Psoas muscle (tissue), 8 donors: Measurements from ENCODE around the gene SYNM. TPM values are rescaled to one million over a fixed set of nuclear protein-coding genes. Genes with fewer than 3 reads are reported as not detected.

Experiments used
- ATAC-seq, 4 donors: fragments of 200-7000 bp; cut with Tn5 transposase; one replicate each; pipeline ENCODE4 v1.9.1; 2020; ENCODE audit warnings: moderate library complexity in 3 of 4, mild to moderate bottlenecking in 2 of 4
- DNase-seq, 2 donors: peaks; one replicate each; pipeline ENCODE4 v3.0.0-alpha.2; 2020
- H3K27ac ChIP-seq: fragments of 200-600 bp; one replicate; pipeline ENCODE4 v1.8.0; 2022
- H3K27me3 ChIP-seq, 3 donors: fragments of 200-600 bp in 1 of 3; one replicate each; pipeline versions ENCODE4 v1.6.1 to v1.8.0; 2013 to 2022; ENCODE audit warnings: low read length in 2 of 3, mild to moderate bottlenecking in 2 of 3, moderate library complexity in 1 of 3; ENCODE audit not compliant: insufficient read depth in 3 of 3
- H3K36me3 ChIP-seq, 2 donors: fragments of 200-600 bp in 1 of 2; one replicate each; pipeline versions ENCODE4 v1.6.1 to v1.8.0; 2013 to 2022; ENCODE audit warnings: low read depth in 1 of 2, mild to moderate bottlenecking in 1 of 2, moderate library complexity in 1 of 2; ENCODE audit not compliant: insufficient read depth in 1 of 2
- H3K4me1 ChIP-seq: fragments of 200-600 bp; one replicate; pipeline ENCODE4 v1.8.0; 2022
- H3K4me3 ChIP-seq: fragments of 200-600 bp; one replicate; pipeline ENCODE4 v1.8.0; 2022; ENCODE audit warnings: mild to moderate bottlenecking
- H3K9me3 ChIP-seq: fragments of 200-600 bp; one replicate; pipeline ENCODE4 v1.8.0; 2022
- WGBS, 3 donors: extraction: QIAGEN DNeasy Blood & Tissue Kit; methylation state at CpG; one replicate each; pipeline versions ENCODE4 v1.1.6 to v1.1.7; 2013; 5-methylcytosine and 5-hydroxymethylcytosine counted together
- intact Hi-C, 2 donors: fragments of 100-400 bp; cut with DNase I; formaldehyde crosslinking; loops; one replicate each; pipeline versions ENCODE4 v1.11.0 to v1.14.2; 2022
- polyA plus RNA-seq, 3 donors: library from polyadenylated mRNA; stranded (reverse); fragments of 200-250 nt; gene quantifications; one replicate each; pipeline ENCODE4 v1.2.3, GENCODE V29; 2013
- total RNA-seq, 4 donors: library from RNA; stranded (reverse); fragmentation: NEBNext Ultra II Directional in 2 of 4; extraction: Animal tissue kit (Norgen Biotek cat#: 25700) in 2 of 4; gene quantifications; one replicate each; pipeline versions ENCODE4 v1.2.1 to v1.2.4, GENCODE V29; 2021 to 2023
- TF ChIP-seq, protein P1 (sequence below): fragments of 200-600 bp; IDR thresholded peaks from one replicate; pipeline ENCODE4 v1.8.0; 2022; ENCODE audit warnings: antibody characterized with exemption
- donor health status: healthy with polysubstance abuse.
- donor health status: DM: no; HTN: no; CAD: no; lungs with moderate emphysema.
- donor health status: Bipolar disorder and iron deficiency.
- donor health status: healthy.
- donor health status: DM: yes; HTN: yes; CAD: no.
- donor health status: DM: no; HTN: no; CAD: no.
- donor health status: DM: no; HTN: no; CAD: no.
- donor health status: DM: yes; HTN: yes; CAD: no.

Gene SYNM
- total and polyA plus RNA-seq, 7 donors = 77.5 to 380 (median 291) TPM

DNA sequence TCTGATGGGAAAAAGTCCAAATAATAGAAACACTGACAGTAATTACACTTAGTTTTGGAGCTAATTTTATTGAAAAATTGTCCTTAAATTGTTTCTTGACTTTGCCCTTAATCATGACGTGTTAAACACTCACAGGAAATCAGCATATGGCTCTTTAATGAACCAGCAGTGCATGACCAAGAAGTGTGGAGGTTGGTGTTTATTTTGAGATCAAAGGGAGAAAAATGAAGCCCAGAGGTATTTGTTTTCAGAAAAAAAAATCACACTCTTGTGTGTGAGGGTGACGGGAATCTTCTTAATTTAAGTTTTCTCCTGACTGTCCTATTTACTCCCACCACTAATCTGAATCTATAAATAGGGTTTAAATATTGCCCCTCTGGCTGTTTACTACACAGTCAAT lies 28.8 kb upstream of the SYNM start:
- Histone ChIP-seq H3K27me3 (no peaks in the 10 kb centered on the region), H3K27ac (no peak overlapping the region), H3K36me3 (no peaks in the 10 kb centered on the region), H3K9me3 (no peaks in the 10 kb centered on the region), H3K4me3 (no peak overlapping the region), H3K4me1 (no peaks in the 10 kb centered on the region)
- 50 to 79% (median 68%) methylated on average over 2 of the region's 2 CpGs for WGBS, 3 donors
- DNase-seq (no peak), ATAC-seq (peak in 2 of 4 donors; percentile 9 to 10)
- TF ChIP-seq, protein P1, sequence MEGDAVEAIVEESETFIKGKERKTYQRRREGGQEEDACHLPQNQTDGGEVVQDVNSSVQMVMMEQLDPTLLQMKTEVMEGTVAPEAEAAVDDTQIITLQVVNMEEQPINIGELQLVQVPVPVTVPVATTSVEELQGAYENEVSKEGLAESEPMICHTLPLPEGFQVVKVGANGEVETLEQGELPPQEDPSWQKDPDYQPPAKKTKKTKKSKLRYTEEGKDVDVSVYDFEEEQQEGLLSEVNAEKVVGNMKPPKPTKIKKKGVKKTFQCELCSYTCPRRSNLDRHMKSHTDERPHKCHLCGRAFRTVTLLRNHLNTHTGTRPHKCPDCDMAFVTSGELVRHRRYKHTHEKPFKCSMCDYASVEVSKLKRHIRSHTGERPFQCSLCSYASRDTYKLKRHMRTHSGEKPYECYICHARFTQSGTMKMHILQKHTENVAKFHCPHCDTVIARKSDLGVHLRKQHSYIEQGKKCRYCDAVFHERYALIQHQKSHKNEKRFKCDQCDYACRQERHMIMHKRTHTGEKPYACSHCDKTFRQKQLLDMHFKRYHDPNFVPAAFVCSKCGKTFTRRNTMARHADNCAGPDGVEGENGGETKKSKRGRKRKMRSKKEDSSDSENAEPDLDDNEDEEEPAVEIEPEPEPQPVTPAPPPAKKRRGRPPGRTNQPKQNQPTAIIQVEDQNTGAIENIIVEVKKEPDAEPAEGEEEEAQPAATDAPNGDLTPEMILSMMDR = no peak
- intact Hi-C loops = loop anchor here (5.0 to 10.0 kb wide), 4 partner anchors 299 to 634 kb away; no protein-coding TSS in a partner anchor

DNA sequence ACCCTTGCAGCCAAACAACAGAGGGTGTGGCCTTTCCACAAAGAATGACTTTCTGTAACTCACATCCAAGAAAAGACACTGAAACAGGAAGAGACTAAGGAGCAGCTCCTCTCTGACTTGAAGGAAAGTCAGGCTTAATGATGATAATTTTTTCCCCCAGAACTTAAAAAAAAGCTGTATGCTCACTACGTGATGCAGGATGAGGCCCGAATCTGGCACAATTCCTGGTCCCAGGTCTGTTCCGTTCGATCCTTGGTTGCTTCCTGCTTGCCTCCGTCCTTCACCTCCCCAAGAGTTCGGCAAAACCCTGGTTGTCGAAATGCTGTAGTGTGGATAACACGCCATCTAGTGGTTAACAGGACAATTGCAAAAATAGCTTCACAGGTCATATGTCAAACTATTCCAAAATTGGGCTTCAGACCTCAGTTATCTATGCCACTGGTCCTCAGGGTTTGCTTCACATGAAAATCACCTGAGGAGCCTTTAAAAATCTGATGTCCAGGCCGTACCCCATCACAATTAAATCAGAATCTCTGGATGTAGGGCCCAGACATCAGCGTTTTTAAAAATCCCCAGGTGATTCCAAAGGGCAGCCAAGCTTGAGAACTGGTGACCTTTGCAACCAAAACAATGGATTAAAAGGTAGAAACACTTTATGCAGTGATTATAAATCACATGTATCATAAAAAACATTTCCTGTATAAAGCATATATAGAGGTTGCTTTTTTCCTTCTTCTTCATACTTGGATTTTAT lies 28.1 kb upstream of the SYNM start:
- Histone ChIP-seq H3K4me1 (no peaks in the 10 kb centered on the region), H3K27me3 (no peaks in the 10 kb centered on the region), H3K4me3 (peak overlapping the region; percentile 45), H3K27ac (no peak overlapping the region), H3K9me3 (no peaks in the 10 kb centered on the region), H3K36me3 (no peaks in the 10 kb centered on the region)
- ATAC-seq (peak; percentile 85 to 95 (median 87)), DNase-seq (peak in 1 of 2 donors; percentile 61)
- TF ChIP-seq, protein P1 = peak; percentile 89
- intact Hi-C loops = loop anchor here (5.0 to 10.0 kb wide), 4 partner anchors 299 to 634 kb away; no protein-coding TSS in a partner anchor
- WGBS, 3 donors = 7 to 10% (median 9%) methylated on average over 10 of the region's 10 CpGs

DNA sequence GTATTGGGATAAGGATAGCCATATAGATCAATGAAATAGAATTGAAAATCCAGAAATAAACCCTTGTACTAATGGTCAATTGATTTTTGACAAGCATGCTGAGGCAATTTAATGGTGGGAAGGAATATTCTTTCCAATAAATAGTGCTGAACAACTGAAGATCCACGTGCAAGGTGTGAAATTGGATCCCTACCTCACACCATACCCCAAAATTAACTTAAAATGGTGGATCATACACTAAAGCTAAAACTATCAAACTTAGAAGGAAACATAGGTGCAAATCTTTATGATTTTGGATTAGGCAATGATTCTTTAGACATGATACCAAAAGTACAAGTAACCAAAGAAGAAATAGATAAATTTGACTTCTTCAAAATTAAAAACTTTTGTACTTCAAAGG lies 22.1 kb upstream of the SYNM start:
- TF ChIP-seq, protein P1 = no peak
- DNase-seq = no peak
- WGBS, 3 donors = 70 to 76% (median 72%) methylated on average over 1 of the region's 1 CpG
- Histone ChIP-seq H3K36me3 (no peaks in the 10 kb centered on the region), H3K4me1 (peaks cover 8% of the 10 kb centered on the region), H3K27ac (no peak overlapping the region), H3K27me3 (no peaks in the 10 kb centered on the region), H3K4me3 (no peak overlapping the region), H3K9me3 (no peaks in the 10 kb centered on the region)
- intact Hi-C loops = no loop called here
- ATAC-seq = no peak

DNA sequence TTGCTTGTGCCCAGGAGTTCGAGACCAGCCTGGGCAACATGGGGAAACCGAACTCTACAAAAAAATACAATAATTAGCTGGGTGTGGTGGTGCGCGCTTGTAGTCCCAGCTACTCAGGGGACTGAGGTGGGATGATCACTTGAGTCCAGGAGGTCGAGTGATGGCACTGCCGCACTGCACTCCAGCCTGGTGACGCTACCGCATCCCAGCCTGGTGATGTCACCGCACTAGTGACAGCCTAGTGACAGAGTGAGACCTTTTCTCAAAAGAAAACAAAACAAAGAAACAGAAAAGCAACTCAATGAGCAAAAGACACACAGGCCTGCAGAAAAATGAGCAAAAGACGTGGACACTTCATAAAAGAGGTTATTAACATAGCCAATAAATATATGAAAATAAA lies 19.9 kb upstream of the SYNM start:
- 97 to 98% (median 97%) methylated on average over 10 of the region's 10 CpGs for WGBS, 3 donors

More for the DNA sequence above, 19.9 kb upstream of the SYNM start:
- Histone ChIP-seq H3K4me1 (peaks cover 8% of the 10 kb centered on the region), H3K27me3 (no peaks in the 10 kb centered on the region), H3K9me3 (no peaks in the 10 kb centered on the region), H3K4me3 (no peak overlapping the region), H3K27ac (no peak overlapping the region), H3K36me3 (no peaks in the 10 kb centered on the region)
- DNase-seq (no peak), ATAC-seq (no peak)
- intact Hi-C loops = no loop called here
- TF ChIP-seq, protein P1 = no peak
